NCI-H526 treated with DMSO at 0.1 percent for 48 hours (cell line): Measurements from ENCODE around the gene CCNY.
"Not testable (repeated sequence)": the region's sequence is repeated elsewhere in the genome, so short reads cannot be mapped to it uniquely, and the experiment has no call there.

Source experiments
- DNase-seq: peaks from one replicate; lab custom pipeline; 2025; lab: John Stamatoyannopoulos, UW

The CCNY gene

DNA sequence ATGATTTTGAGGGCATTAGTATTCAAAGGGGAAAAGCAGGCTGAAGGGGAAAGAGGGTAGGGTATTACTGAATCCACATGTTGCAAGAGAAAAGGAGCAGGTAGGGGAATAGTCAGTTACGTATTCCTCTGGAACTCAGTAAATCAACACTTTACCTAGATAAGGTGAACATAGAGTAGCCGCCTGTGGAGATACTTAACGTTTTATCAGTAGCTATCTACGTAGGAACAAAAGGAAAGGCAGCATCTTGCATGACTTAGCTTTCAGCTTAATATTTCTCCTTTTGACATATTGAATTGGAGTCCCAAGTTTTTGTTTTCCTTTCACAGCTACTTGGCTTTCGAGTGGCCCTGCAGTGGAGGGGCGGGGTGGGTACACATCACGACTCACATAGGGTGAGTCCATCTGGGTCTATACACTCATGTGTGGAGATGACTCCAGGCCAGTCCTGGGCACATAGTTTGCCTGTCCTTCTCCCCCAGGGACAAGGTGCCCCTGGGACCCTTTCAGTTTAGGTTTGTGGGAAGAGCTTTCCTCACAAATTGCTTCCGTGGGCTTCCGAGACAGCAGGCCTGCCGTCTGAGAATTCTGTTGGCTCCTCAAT, 48.1 kb downstream of the CCNY start:
- no peak for DNase-seq

DNA sequence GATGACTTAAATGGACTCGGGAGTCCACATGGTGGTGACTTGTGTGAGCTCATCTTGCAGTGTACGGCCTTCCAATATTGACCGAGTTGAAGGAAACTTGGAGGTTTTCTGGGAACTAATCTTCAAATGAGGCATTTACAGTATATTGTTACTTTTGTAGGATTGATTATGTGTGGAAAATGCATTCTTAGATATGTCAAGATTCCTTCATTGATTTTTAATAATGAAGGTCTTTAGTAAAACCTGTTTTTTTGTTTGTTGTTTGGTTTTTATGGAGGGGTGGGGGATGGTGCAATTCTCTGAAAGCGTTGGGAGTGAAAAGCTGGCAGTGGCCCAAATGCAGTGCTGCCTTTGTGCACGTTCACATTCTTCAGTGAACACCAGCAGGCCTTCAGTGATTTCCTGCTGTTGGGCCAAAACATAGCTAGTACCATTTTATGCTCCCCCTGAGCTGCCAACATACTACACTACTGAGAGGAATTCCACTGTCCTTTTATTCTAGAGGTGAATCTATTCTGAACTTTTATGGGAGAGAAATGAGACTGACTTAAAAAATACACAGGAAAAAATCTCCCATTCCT, 50.4 kb downstream of the CCNY start:
- no peak for DNase-seq

DNA sequence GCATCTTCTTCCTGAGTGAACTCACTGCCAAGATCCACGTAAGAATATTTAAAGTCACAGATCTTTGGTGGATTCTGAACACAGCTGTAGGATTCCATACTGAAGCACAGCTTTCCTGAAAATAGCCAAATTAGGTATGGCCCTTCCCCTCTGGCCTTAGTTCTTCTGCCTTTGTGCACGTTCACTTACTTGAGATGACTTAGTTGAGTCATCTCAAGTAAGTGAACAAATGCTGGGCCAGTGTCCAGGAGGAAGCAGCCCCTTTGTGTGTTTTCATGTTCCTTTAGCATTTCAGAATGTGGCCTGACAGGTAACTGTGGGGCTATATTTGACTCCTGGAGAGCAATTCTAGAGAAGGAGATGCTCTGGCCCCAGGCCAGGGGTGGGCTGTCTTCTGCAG, 51.5 kb downstream of the CCNY start:
- no peak for DNase-seq

DNA sequence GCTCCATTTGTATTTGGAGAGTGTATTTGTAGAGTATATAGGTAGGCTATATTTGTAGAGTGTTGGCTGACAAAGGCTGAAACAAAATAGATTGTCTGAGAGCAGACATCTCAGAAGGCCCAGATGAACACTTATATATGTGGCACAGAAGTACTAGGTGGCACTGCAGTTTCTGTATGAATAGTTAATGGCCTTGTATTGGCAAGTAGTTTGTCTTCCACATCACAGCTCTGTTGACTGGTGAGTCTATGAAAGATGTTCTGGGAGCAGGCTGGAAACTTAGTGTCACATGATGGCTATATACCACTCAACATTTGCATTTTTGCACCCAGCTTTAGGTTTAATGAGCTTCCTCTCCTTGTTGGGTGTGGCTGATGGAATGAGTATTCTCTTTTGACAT, 51.9 kb downstream of the CCNY start:
- DNase-seq: no peak

DNA sequence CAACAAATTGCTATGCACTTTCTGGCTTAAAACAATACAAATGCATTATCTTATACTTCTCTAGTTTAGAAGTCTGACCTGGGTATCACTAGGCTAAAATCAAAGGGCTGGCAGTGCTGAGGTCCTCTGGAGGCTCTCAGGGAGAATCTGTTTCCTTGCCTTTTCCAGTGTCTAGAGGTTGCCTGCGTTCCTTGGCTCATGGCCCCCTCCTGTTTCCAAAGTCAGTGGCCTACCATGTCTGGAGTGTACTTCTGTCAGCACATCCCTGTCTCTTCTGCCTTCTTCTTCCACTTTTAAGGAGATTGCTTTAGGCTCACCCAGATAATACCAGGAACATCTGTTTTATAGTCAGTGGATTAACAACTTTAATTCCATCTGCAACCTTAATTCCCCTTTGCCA, 52.4 kb downstream of the CCNY start:
- DNase-seq: no peak

DNA sequence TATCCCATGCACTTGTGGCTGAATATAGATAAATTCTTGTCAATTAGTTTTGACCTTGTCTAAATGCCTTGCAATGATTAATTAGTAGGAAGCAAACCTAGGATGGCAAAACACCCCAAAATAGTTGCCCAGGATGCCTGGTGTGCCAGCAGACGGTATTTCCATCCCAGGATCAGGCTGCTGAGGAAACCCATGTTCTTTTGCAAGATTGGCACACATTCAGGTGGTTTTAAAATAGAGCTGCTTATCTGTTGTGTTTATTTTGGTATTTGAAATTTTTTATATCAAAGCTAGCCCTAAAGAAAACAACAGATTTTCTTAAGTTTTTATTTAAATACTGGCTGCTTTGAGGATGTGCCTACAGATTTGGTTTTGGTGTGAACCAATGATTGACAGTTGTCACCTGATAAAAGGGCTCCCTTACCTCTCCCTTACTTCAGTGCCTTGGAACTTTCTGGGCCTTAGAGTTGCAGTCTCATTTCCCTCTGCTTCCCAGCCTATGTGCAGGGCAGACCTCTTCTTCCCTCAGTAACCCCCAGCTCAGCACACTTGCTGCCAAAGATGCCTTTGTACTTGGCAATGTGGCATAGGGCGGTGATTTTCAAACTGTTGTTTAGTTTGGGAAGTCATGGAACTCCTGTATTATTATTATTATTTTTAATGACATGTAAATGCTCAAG, 54.0 kb downstream of the CCNY start:
- no peak for DNase-seq

DNA sequence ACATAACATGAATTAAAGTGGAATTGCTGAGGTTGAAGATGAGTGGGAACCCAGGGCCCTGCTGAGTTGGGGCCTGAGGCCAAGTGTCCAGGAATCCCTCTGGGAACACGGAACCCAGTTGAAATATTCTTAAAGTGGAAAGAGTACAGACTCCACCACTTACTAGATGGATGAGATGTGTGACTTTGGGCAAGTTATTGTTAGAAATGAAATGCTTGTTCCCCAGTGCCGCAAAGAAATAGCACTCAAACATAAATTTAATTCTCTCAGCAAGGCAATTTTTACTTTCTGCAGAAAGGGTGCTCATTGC, 54.5 kb downstream of the CCNY start:
- DNase-seq: no peak

DNA sequence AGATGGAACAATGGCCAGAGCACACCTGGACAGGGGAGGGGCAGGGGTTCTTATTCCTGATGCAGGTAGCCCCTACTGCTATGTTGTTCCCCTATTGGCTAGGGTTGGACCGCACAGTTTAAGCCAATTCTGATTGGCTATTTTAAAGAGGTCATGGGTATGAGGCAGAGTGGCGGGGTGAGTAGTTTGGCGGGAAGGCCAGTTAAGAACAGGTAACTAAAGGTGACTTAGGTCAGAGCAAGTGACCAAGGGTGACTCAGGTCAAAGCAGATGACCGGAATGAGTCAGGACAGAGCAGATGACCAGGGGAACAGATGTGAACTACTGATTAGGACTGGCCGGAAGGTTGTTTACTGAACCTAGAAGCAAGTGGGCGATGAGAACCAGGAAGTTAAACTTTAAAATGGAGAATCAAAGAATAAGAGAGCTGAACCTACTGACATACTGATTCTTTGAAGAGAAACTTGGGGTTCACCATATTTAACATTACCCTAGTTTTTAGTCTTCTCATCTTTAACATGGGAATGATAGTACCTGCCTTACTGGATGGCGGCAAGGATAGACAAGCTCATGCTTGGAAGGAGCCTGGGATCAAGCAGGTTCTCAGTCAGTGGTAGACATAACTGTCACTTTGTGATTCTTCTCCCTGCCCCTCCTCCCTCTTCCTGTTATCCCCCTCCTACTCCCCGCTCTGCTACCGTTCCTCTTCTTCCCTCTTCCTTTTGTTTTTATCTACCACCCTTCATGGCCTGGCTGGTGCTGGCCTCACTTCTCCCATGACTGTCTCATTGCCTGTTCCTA, 55.0 kb downstream of the CCNY start:
- DNase-seq: no peak

DNA sequence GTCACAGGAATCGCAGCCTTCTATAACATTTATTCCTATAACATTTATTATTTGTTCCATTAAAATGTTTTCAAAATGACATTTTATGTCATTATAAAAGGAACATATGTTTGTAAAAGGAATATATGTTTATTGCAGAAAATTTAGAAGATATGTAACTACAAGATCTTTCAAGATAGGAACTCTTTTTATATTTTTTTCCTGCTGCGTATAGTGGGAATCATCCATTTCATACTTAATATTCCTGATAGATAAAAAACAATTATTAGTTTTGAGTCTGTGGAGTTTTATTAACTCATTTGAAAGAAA, 55.6 kb downstream of the CCNY start:
- DNase-seq: no peak

DNA sequence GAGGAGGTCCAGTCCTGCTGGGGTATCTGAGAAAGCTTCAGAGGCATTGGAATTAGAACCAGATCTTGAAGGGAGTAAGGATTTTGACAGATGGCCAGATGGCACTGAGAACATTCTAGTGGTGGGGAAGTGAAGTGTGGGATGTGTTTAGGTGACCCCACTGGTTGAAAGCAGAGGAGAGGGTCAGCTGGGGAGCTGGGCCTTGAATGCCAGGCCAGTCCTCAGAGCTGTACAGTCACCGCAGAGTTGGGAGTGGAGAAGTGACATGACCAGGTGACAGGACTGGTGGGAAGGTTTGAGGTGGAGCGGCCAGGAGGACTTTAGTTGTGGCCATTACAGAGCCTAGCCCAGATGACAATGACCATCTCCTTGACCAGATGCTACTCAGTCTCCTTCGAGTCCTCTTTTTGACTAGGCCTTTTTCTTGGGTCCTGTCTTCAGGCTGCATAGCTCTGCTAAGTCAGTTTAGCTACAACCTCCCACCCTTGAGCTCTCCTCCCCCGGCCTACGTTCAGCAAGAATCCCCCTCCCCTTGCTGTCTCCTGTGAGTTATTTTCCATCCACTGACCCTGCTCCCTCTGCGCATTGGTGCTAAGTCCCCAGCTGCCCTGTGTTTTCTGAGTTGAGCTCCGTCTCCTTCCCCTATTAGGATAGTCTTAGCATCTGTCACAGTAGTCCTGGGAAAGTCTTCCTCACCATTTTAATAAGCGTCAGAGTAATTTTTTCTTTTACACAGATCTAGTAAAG, 56.3 kb downstream of the CCNY start:
- DNase-seq: no peak

DNA sequence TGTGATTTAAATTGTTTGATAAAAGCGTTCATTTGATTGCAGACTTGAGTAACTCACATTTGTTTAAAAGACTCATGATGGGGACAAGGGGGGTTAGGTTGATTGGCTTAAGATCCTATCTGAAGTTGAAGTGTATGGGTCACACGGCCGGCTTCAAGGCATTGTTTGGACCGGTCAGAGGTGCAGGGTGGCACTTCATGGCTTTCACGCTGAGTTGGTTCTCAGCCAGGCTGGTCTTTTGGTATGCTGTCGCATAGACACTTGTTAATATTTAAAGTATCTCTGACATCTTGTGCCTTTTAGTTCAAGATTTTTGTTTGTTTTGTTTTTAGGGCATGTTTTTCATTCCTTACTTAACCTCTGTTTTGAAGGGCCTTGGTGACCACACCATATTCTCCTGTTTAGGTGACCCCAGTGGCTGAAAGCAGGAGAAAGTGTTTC, 58.1 kb downstream of the CCNY start:
- DNase-seq: no peak

DNA sequence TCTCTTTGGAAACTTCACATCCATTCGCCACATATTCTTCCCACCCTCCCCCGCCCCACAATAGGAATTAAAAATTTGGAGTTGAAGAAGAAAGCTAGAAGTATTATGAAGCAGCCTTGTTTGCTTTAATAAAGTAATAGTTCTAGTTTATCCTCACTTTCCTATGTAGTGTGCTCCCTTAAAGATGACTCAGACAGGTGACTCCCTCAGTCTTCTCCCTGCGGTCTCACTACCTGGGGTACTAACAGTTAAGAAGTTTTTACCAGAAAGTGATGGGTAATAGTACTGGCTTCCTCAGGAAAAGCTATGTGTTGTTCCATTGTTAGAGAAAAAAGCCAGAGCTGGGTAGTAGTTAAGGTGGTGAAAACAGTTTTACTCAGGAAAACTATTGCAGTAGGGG, 58.6 kb downstream of the CCNY start:
- DNase-seq: no peak

DNA sequence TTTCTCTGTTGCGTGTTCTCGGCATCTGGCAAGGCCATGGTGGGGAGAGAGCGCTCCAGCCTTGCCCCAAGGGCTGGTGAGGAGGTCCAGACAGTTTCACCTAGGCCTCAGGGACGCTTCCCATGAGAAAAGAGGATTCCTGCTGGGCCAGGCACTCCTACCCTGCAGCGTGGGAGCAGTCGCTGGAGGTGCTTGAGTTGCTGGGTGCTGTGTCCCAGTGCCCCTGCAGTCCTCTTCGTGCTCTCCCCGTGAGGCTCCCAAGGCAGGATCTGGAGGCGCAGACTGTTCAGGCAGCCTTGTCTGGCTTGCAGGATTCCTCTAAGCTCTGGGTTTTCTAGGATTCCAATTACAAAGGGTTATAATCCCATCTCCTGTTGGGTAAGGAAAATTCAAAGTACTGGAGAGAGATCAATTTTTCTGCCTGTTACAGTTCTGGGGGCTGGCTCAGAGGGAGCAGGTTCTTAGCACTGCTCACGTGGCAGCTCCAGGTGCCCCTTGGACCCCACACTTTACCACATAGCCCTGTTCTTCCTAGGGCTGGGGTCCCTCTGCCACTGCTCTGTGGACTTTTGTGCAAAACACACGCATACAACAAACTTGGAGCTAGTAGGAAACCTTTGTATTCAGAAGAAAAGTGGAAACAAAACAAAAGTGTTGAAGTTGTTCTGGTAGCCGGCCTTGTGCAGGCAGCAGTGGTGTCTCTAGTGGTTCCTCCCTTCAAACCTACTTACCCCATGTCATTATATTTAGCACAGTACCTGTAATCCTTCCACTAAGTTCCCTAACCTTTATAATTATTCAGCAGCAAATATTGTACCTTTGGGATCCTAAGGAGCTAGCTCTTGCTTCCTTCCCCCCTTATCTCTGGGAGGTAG, 60.5 kb downstream of the CCNY start:
- no peak for DNase-seq

DNA sequence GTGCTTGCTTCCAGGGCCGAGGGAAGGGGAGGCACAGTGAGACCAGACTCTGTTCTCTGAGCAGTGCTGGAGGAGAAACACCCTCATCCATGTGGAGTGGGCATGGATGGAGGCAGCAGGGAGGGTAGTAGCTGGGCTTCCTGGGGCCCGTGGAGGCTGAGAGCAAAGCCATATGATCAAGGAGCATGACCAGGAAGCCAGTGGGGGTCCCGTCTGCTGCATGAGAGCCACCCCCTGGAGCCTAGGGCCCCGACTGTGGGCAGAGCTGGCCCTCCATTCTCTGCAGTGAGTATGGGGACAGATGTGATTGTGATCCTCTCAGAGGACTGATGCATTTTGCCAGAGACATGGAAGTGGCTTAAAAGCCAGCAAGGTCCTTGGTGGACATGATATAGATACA, 61.6 kb downstream of the CCNY start:
- no peak for DNase-seq

DNA sequence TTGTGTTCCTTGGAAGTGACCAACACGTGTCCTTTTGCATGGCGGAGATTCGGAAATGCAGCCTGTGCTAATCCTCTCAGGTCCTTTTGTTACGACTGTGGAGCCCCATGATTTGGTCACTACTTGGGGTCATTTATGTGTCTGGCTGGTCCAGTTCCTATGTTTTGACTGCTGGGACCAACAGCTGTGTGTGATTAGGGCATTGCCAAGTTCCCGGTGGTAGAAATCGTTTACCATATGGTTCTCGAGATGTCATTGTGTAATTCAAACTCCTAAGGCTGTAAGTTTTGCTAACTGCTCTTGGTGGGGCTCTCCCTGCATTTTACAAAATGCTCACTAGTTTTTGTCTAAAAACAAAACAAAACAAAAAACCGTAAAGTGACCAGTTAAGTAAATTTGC, 62.0 kb downstream of the CCNY start:
- no peak for DNase-seq

DNA sequence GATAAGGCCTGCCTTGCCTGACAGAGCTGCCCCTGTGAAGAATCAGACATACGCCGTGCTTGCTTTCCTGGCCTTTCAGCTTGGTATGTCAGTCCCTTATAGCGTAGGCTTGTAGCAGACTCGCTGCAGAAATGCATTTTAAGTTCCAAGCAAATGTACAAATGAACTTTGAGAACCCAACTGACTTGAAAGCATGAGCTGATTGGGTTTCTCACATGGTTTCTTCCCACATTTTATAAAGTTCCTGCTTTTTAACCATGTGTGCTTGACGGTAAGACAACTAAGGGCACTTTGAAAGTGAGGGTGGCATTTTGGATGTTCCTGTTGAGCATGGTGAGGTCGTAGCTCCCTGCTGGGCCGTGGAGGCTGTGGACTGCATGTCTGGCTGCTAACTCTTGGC, 62.6 kb downstream of the CCNY start:
- DNase-seq: no peak

DNA sequence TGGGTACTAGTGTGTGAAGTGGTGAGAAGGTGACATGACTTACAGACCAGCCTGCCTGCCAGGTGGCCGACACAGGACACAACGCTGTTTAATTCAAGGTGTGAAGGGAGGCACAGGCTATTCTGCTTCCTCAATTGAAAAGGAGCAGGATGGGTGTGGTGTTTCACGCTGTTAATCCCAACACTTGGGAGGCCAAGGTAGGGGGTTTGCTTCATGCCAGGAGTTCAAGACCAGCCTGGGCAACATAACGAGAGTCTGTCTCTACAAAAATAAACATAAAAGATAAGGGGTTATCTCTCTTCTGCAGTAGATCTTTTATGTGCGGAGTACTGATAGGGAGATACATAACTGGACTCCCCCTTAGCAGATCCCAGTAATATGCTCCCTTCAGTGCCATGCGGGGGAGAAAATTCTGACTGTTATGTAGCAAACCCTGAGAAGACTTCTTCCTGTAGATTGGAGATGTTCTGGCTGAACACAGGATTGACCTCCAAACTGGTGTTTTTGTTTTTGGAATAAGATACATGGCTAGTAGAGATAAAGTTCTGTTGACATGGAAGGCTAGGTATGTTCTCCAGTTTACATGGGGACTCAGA, 63.2 kb downstream of the CCNY start:
- DNase-seq: no peak

DNA sequence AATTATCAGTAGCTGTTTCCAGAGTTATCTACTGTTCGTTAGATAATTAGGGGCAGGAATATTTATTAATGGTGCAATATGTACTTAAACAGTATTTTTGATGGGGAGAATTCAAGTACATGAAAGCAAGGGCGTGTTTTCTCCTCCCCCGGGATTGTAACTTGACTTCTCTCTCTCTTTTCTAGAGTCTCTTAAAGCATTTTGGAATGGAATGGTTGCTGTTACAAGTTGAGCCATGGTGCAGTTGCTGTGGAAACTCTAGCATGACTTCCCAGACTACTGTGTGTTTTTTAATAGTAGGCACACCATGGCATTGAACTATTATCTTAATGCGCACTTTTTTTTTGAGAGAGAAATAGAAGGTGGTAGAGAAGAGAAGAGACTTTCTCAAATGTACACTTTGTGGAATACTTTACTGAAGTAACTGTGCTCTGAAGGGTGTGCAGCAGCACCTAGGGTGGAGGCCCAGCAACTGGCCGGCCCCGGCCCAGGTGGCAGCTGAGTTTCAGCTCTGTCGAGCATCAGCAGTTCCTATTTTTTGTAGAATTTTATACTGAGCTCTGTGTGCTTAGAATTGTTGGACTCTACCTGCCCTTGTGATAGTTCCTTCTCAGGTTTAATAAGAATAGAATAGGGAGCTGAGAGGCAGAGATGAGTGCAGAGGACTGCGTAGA, 64.4 kb downstream of the CCNY start:
- DNase-seq: no peak

DNA sequence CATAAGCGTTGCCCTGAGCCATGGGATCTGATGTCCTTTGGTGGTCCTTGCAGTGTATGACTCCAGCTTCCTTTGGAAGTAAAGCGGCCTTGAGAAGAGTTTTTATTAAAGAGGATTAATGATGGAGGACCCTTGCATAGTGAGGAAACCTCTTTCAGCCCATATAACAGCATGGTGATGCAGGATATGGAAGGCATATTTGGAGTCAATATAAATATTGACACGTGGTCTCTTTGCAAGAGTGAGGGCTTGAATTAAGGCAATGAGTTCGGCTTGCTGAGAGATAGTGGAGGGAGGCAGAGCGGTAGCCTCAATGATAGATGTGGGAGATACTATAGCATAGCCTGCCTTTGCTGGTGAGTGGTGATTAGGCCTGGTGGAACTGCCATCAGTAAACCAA, 67.2 kb downstream of the CCNY start:
- DNase-seq: not testable (repeated sequence)

DNA sequence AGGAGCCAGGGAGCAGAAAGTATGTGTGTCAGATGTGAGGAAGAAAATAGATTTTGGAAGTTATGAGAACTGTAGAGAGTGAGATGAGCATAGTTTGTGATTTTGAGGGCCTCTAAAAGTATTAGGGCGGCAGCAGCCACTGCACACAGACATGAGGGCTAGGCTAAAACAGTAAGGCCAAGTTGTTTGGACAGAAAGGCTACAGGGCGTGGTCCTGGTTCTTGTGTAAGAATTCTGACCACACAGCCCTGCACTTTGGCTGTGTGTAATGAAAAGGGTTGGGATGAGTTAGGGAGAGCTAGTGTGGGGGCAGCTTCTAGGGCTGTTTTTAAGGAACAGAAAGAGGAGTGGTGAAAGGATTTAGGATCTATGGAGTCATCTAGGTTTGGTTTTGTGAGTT, 67.8 kb downstream of the CCNY start:
- DNase-seq: not testable (repeated sequence)
